KMS-11 (cell line): Measurements from ENCODE around the gene SLC25A24.

ENCODE experiments used
- H2AFZ ChIP-seq: fragments of 200-600 bp; sonication (generic); 2 replicates; pipeline ENCODE4 v1.6.1; 2016; ENCODE audit warnings: antibody characterized with exemption, mixed run types, low read depth
- H3K27ac ChIP-seq: fragments of 200-600 bp; sonication (generic); 2 replicates; pipeline ENCODE4 v1.6.1; 2016; ENCODE audit warnings: mild to moderate bottlenecking, mixed run types
- H3K27me3 ChIP-seq: fragments of 200-600 bp; sonication (generic); 2 replicates; pipeline ENCODE4 v1.6.1; 2017; ENCODE audit warnings: mild to moderate bottlenecking, low read depth, mixed run types, moderate library complexity; ENCODE audit not compliant: insufficient read depth
- H3K36me3 ChIP-seq: fragments of 200-600 bp; sonication (generic); 2 replicates; pipeline ENCODE4 v1.6.1; 2017; ENCODE audit warnings: mild to moderate bottlenecking, mixed run types; ENCODE audit not compliant: insufficient read depth
- H3K4me1 ChIP-seq: fragments of 200-600 bp; sonication (generic); 2 replicates; pipeline ENCODE4 v1.6.1; 2016; ENCODE audit warnings: mild to moderate bottlenecking, low read depth, mixed run types; ENCODE audit not compliant: poor library complexity, severe bottlenecking
- H3K4me2 ChIP-seq: fragments of 200-600 bp; sonication (generic); 2 replicates; pipeline ENCODE4 v1.7.0; 2016; ENCODE audit warnings: mild to moderate bottlenecking, mixed run types
- H3K4me3 ChIP-seq: fragments of 200-600 bp; sonication (generic); IDR thresholded peaks from 2 replicates; pipeline ENCODE4 v1.6.1; 2017; ENCODE audit warnings: low read depth, low read length, mixed read lengths; ENCODE audit not compliant: insufficient read depth
- H3K79me2 ChIP-seq: fragments of 200-600 bp; sonication (generic); 2 replicates; pipeline ENCODE4 v1.6.1; 2016; ENCODE audit warnings: low read depth, mixed run types; ENCODE audit not compliant: insufficient read depth
- H3K9ac ChIP-seq: fragments of 200-600 bp; sonication (generic); 2 replicates; pipeline ENCODE4 v1.6.1; 2016; ENCODE audit warnings: mild to moderate bottlenecking, mixed run types
- H4K20me1 ChIP-seq: fragments of 200-600 bp; sonication (generic); 2 replicates; pipeline ENCODE4 v1.6.1; 2016; ENCODE audit warnings: mild to moderate bottlenecking, mixed run types; ENCODE audit not compliant: insufficient read depth
- CTCF ChIP-seq: fragments of 200-600 bp; sonication (generic); conservative IDR thresholded peaks from 2 replicates; pipeline ENCODE4 v1.6.1; 2017; ENCODE audit warnings: low read depth, mild to moderate bottlenecking, antibody characterized with exemption, low read length, moderate library complexity, mixed read lengths

SLC25A24 gene

GRCh38 chr1:108100148-108100547 is 100.0 kb downstream of the SLC25A24 start:
- no peak overlapping the region for H3K27ac ChIP-seq
- H3K27me3 ChIP-seq = no peaks in the 10 kb centered on the region
- no peaks in the 10 kb centered on the region for H3K4me1 ChIP-seq
- no peaks in the 10 kb centered on the region for H4K20me1 ChIP-seq
- H3K36me3 ChIP-seq = no peaks in the 10 kb centered on the region
- no peaks in the 10 kb centered on the region for H3K79me2 ChIP-seq
- H2AFZ ChIP-seq = no peak overlapping the region
- no peak overlapping the region for H3K4me2 ChIP-seq
- no peak overlapping the region for H3K4me3 ChIP-seq
- H3K9ac ChIP-seq = no peak overlapping the region
- no peak for TF ChIP-seq CTCF

- Histone ChIP-seq H3K9ac (no peak overlapping the region), H2AFZ (no peak overlapping the region), H3K27me3 (no peaks in the 10 kb centered on the region), H3K4me1 (no peaks in the 10 kb centered on the region), H4K20me1 (no peaks in the 10 kb centered on the region), H3K4me2 (no peak overlapping the region), H3K36me3 (no peaks in the 10 kb centered on the region), H3K4me3 (no peak overlapping the region), H3K27ac (no peak overlapping the region), H3K79me2 (no peaks in the 10 kb centered on the region)
- TF ChIP-seq CTCF = no peak
Observed at GRCh38 chr1:108097018-108097417, 103.1 kb downstream of the SLC25A24 start.

- no peak for TF ChIP-seq CTCF
- Histone ChIP-seq H3K27me3 (no peaks in the 10 kb centered on the region), H3K79me2 (no peaks in the 10 kb centered on the region), H3K4me2 (no peak overlapping the region), H4K20me1 (no peaks in the 10 kb centered on the region), H2AFZ (no peak overlapping the region), H3K27ac (no peak overlapping the region), H3K4me3 (no peak overlapping the region), H3K4me1 (no peaks in the 10 kb centered on the region), H3K9ac (no peak overlapping the region), H3K36me3 (no peaks in the 10 kb centered on the region)
Observed at GRCh38 chr1:108096089-108096488, 104.1 kb downstream of the SLC25A24 start.

GRCh38 chr1:108089477-108089876 is 110.7 kb downstream of the SLC25A24 start:
- no peaks in the 10 kb centered on the region for H3K36me3 ChIP-seq
- no peak overlapping the region for H2AFZ ChIP-seq
- no peak overlapping the region for H3K27ac ChIP-seq
- H4K20me1 ChIP-seq = no peaks in the 10 kb centered on the region
- no peak overlapping the region for H3K9ac ChIP-seq
- H3K4me1 ChIP-seq = no peaks in the 10 kb centered on the region
- no peak for TF ChIP-seq CTCF
- no peaks in the 10 kb centered on the region for H3K27me3 ChIP-seq
- no peak overlapping the region for H3K4me3 ChIP-seq
- H3K79me2 ChIP-seq = no peaks in the 10 kb centered on the region
- no peak overlapping the region for H3K4me2 ChIP-seq
